HG03108 (cell line): ENCODE data around the gene KCNK10.

Experiments used
- ATAC-seq: cut with Tn5 transposase; IDR thresholded peaks from one replicate; pipeline ENCODE4 v1.9.1; 2021; ENCODE audit warnings: moderate library complexity; ENCODE audit not compliant: unreplicated experiment

Gene KCNK10

DNA sequence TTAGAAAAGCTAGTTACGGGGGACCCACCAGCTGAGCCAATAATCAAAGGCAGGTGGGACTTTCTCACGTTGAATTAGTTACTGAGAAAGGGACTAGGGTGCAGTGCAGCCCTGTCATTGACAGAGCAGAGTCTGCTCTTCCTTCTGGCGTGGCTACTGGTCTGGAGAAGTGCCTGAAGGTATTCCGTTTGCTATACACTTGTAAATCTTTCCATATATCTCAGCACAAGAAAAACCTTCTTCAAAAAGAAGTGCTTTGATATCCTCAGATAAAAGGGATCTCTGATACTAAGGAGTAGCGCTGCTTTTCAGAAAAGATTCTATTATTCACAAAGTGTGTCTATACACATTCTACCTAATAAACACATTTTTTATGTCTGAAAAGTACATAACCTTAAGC, 91.5 kb downstream of the KCNK10 start:
- no peak for ATAC-seq

DNA sequence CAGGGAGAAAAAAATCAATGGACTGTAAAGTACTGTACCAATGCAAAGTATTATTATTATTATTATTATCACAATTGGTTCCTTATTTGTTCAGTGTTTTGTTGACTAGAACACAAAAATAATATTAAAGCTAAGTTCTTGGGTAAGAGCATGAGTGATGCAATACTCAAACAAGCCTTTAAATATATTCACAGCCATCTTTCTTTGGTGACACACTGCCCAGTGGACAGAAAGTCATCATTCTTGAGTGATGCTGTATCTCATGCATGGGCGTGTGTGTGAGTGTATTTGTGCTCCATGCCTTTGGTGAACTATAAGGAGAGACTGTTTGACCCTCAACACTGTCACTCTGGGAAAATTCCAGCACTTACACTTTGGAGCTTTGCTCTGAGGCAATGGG, 93.6 kb downstream of the KCNK10 start:
- ATAC-seq = no peak

DNA sequence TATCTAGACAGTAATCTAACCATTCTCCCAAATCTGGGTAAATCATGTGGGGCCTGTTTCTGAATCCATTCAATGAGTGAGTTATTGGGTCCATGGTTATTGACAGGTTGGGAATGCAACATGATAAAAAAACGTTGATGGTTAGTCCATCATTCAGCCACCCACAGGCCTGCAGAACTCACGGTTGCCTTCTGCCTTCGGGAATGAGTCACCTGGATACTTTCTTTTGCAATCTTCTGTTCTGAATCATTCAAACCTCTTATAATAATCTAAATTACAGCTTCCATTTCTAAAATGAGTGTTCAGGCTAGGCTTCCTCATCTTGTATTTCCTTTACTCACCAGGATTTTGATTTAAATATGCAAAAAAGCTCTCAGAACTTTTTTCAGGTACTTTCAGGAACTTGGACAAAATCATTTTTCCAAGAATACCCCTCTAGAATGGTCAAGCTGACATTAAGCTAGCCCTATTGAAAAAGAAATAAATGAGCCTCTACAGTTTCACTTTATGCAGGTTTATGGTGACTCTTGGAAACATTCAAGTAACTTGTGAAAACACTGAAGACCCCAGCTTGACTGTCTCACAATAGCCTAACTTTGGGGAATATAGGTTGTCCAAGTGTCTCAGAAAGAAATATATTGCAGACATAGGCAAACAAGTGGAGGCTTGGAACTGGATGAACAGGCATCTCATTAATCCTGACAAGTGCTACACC, 94.4 kb downstream of the KCNK10 start:
- no peak for ATAC-seq

DNA sequence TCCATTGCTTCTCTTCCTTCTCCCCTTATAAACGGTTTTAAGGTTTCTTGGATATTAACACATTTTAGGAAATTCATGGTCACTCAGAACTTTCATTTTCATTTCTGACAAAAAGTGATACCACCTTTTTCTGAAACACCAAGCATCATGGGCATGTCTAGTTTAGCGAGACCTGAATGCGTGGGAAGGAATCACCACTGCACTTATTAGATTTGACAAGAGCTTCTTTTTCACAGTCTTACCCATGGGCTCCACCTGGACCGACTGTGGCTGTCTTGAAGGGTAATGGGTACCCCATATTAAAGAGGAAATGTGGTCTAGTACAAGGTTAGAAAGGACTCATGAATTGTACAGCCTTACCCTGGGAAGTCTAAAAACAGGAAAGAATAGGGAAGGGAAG, 95.4 kb downstream of the KCNK10 start:
- peak; percentile 52 for ATAC-seq

DNA sequence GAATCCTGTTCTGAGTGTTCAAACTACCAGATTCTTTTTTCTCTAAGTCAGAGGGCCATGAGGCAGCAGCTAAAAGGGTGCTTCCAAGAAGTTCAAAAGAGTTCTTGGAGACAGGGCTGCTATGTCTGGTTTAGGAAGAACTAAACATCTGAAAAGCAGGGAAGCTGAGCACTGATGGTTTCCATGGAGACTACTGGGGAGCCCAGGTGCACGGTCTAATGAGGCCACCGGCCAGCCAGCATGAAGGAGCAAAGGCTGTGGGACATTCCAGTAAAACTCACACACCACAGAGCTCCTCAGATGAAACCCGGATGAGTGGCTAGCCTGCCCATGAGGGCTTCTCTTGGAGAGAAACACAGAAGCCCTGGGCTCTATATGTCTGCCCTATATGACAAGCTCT, 97.3 kb downstream of the KCNK10 start:
- ATAC-seq = no peak

DNA sequence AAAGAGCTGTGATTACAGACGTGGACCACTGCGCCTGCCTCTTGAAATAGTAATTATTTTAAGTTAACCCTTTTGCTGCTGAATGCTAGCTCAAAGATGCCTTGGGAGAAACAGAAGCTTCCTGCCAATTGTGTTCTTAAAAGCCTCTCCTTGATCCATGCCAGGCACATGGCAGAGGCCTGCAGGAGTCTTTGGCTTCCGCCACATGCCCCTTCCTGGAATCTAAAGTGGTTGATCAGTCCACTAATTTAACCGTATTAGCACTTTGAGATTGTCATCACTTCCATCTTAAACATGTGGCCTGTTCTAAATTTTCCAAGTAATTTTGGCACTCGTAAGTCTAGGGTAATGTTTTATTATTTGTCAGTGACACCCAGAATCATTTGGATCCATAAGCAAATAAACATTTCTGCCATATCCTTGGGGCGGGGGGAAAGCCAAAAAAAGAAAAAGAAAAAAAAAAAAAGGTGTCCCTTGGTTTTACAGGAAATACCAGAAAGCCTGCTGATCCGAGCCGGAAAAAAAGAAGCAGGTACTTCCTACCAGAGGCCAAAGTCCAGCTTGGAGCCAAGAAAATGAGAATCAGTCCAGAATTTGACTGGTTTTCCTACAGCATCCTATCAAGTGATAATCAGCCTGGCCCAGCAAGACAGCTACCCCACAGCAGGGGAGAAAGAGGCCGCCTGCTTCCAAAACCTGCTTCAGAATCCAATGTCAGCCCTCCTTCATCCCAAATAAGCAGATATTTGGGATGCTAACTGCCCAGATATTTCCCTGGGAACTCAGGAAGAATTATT, 104.8 kb downstream of the KCNK10 start:
- ATAC-seq = no peak

DNA sequence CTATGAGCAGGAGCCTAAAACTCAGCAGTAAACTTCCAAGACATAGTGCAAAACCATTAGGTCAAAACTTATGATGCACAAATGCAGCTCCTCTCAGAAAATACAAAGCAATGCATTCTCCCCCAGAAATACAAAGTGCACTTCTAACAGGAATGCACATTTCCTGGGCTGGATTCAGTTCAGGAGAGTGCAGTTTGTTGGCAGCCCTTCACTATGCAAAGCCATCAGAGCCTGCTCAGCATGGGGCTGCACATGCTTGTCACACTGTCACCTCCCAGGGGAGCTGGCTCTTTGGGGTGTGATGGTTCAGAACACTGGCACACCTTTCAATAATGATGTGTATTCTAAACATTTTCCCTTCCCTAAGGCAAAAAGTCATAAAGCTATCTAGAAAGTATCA, 110.4 kb downstream of the KCNK10 start:
- ATAC-seq = no peak

DNA sequence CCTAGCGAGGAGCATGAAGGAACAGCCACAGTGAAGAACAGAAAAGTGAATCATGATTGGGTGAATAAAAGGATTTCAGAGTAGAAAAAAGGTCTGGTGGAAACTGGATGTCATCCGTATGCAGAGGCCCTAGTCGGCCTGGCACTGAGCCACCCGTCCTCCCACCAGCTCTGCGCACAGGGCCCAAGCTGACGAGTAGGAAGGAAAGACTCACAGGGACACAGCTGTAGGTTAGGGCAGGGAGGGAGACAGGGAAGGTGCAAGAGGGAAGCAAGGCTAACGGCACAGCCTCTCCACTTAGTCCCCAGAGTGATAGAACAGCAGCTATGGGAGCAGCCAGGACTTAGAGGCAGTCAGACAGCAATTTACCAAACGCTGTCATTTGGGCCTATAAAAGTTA, 112.6 kb downstream of the KCNK10 start:
- ATAC-seq = no peak

DNA sequence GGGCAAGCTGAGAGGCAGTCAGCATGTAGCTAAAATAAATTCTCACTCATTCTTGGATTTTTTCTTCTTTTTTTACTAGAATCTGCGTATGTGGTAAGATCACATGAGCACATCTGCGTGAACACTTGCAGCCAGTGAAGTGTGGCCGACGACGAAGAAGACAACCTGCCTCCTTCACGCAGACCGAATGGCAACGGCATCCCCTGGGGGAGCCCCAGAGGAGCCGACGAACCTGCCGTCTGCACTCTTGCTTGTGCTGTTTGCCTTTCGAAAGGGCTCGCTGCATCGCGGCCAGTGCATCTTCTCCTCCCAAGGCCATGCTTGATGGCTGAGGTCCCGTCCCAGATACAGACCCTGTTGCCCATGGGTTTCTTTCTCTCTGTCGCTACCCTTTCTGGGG, 113.8 kb downstream of the KCNK10 start:
- peak; percentile 85 for ATAC-seq

DNA sequence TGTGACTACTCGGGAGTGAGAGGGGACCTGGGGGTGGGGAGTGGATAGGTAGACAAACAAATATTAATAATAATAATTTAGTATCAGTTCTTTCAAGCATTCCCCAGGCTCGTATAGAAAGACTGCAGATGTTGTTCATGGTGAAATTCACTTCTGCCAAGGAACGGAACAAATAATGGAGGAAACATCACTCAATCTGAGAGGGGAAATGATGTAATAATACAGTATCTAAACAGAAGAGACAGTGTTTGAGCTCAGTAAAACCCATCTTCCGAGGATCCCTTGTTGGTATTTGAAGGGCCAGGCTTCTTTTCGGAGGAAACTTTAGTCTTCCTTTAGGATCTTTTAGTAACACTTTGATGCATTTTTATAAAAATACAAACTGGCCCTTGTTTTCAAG, 114.2 kb downstream of the KCNK10 start:
- ATAC-seq = peak; percentile 32

DNA sequence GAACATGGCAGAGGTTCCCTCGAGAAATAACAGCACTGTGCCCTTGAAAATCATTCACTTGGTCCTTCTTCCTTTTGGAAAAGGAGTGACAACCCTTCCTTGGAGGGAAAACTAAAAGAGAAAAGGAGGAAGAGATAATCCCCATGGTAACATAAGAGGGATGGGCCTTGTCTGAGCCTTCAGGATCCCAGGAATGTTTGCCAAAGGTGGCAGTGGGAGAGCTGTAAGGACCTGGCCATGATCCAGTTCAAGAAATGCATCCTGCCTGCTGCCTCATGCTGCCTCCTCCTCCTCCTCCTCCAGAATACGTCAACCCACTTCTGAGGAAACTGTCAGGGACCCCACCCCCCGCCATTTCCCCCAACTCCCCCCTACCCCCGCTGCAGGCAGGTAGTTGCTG, 118.8 kb downstream of the KCNK10 start:
- ATAC-seq = no peak

DNA sequence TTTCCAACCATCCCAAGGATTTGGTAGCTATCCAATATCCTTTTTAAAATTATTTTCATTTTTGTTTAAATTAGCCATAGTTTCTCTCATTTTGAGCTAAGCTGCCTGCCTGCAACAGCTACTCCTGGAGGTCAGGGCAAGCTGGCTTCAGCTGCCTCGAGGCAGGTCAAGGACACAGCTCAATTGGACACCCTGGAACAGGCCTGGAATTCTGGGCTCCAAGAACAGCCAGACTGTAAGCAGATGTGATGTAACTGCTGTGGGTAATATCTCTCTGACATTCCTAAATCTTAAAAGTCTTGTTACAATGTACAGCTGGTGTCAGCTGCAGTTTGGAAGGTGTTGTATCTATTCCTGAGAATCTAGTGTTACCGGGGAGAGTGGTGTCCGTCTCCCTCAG, 119.8 kb downstream of the KCNK10 start:
- ATAC-seq = no peak

DNA sequence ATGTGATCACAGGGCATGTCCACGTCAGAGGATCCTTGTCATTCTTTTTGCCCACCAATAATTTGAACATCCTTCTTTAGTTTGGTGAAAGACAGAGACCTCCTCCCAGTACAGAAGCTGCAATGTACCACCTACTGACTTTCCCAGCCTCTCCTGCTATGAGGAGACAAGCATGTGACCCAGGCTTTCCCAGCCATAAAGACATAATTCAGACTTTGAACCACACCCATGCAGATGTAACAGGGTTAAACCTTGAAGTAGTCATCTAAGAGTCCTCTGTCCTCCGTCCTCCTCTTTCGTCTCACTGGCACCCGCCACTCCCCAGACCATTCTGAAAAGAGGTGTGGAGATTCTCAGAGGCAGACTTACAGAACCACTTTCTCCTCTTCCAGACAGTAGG, 120.8 kb downstream of the KCNK10 start:
- ATAC-seq = no peak

DNA sequence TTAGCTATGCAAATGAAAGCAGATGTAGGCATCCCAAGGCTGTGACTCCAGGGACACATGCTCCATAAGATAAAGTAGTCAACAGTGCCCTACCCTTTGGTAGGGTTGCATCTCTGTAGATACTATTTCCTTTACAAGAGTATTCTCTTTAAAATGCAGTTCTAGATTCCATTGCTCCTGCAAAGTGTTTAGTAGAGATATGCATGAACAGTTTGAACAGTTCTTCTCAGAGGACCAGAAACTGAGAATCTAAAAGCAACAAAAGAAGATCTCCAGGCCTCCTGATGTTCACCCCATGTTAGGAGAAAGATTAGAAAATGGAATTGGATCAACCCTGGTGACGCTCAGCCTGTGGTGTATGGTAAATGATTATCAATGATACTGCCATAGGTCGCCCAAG, 121.2 kb downstream of the KCNK10 start:
- ATAC-seq = no peak

DNA sequence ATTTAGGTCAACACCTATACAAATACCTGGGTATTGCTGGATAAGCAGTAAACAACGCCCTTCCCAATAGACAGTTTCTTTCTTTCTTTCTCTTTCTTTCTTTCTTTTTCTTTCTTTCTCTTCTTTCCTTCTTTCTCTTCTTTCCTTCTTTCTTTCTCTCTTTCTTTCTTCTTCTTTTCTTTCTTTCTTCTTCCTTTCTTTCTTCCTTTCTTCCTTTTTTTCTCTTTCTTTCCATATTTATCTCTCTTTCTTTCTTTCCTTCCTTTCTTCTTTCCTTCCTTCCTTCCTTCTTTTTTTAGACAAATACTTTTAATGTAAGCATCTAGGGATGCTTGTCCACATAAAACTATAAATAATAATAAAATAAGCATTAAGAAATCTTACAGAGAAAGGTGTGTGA, 123.2 kb downstream of the KCNK10 start:
- no peak for ATAC-seq

DNA sequence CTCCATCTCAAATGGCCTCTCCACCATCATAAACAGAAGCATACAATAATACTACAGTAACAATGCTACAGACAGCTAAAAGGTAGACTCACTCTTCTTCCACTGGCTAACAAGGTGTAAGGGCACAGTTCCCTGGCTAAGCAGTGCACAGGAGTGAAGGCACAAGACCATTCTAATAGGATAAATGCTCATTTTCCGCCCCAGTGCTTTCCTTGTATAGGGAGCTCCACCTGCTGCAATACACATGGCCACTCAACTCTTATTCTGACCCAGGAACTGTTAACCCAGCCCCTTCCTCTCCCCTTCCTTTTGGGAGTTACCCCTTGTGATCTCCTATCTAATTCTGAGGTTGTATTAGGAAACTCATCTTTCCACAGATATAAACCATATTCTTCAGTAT, 124.6 kb downstream of the KCNK10 start:
- ATAC-seq = no peak

DNA sequence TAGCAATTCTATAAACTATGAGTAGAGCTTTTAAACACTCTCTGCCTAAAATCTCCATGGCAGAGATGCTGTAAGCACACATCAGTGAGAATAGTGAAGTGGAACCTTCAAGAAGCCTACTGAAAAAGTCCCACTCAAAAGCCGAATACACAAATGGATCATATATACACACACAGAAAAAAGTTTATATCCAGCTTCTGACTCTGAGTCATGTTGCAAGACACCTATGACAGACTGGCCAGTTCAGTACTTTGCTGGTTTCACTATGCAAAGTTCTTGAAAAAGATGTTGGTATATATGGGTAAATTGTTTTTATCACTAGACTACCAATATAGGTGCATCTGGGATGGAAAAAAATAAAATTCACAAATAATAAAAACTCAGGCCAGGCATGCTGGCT, 126.1 kb downstream of the KCNK10 start:
- ATAC-seq = peak; percentile 79

DNA sequence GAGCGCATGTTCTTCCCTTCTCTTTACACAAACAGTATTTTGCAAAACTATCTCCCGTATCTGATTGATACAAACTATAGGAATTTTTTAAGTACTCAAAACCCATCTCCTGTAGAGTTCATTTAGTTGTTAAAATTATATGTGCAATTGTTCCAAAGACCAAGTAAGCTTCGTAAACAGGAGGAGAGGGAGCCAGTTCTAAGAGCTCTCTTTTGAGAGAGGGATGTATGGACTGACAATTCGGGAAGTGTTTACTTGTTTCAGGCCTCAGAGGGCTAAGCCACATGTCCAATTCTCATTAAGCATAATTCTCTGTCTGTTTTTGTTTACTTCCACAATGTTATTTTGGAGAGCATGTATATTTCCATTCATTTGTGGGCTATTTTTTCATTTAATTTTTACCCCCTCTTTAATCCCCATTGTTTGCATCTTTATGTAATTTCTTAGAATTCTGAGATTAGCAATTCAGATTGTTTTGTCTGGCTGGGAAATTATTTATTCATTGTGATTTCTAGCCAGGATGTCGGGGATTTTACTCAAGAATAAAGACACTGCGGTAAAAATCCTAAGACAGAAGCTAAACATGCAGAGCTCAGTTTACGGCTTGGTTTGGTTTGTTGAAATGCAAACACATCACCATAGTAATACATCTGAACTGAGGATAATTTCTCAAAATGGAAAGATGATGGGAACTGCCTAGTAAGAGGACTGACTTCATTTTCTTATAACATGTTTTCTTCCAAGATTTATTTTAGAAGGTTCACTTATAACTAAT, 126.8 kb downstream of the KCNK10 start:
- no peak for ATAC-seq

DNA sequence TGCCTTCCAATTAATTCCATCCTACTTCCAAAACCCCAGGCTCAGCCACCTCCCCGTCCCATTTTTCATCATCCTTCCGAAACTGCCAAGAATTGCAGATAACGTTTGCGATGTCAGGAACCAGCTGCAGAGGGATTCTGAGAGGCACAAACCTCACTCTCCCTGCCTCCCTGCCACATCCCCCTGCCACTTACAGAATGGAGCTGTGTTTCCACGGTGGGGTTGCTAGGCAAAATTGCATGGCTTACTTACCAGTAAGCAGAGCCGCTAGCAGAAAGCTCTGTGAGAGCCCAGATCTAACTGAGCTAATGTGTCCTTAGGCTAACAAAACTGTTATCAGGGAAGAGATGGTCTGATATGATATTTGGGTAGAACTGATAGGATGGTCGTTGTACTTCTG, 127.4 kb downstream of the KCNK10 start:
- ATAC-seq = no peak

DNA sequence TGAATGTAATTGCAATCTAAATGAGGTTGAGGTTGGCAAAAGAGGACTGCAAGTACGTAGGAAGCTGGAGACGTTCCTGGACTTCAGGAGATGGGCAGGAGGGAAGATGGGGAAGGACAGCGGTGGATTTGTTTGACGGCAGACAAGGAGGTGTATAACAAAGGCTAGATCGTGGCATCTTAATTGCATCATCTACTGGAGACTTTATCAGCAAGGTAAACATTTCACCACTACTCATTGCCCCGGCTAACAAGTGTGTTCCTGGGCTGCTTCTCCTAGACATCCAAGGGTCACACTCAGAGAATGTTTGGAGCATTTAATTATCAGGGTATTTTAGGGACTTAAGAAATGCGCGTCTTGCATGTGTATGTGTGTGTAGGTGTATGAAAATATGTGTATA, 128.5 kb downstream of the KCNK10 start:
- no peak for ATAC-seq

DNA sequence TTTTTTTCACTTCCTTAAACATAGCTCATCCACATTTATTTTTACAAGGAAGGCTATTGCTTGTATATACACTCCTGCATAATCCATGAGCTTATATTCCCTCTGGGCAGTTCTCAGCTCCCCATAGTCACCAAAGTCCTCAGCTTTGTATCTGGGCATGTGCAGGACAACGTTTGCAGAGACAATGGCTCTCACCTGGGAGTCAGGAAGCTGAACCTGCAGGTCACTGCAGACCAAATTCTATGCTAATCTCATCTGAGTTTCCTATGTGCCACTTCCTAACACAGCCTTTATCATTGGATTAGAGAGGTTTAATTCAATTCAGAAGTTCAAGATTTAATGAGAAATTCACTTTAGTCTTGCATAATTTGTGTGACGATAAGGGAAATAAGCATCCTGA, 131.5 kb downstream of the KCNK10 start:
- ATAC-seq = no peak
